ENCODE data around the gene SGMS1.

DNA sequence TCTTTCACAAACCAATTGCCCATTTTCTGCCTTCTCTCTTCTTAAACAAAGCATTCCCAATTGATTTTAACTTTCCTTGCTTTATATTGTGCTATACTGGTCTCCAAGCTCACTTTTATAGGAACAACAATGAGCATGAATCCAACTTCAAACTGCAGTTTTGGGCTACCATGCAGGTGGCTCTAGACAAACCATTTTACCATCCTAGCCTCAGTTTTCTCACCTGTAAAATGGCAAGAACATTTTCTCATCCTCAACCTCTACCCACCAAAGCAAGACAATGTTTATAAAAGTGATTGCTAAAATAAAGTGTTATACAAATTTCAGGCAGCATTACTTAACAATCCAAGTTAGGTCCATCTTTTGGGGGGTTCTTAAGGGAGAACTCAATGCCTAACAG lies 305.6 kb downstream of the SGMS1 start:
- TF ChIP-seq CTCF (IDR thresholded peaks at IDR 0.05; ENCODE audit: extremely low read depth in 1 of 2, insufficient read depth in 1 of 2, low read depth in 1 of 2, low read length in 2 of 2) (no peak), POLR2A (IDR thresholded peaks at IDR 0.05; ENCODE audit: low read depth, low read length) (no peak), FOS (IDR thresholded peaks at IDR 0.05; ENCODE audit: borderline replicate concordance, insufficient read depth, low read length) (no peak)

Data from endothelial cell of umbilical vein (primary cell).